IgD-negative memory B cell (primary cell): ENCODE results near the gene XIRP1. TPM values are rescaled to one million over a fixed set of nuclear protein-coding genes. Genes with fewer than 3 reads are reported as not detected.

Experiments used
- polyA plus RNA-seq: library from polyadenylated mRNA; unstranded; fragments of 300-500 nt; fragmentation: Illumina TruSeq; gene quantifications from one replicate; pipeline ENCODE4 v1.2.3, GENCODE V29; 2021

Gene XIRP1
- polyA plus RNA-seq, 1 donor from 2014 or later: not detected

Other genes with a start within 250 kb of the XIRP1 start
- gene SCN11A, start 140.7 kb downstream of the XIRP1 start, polyA plus RNA-seq: not detected
- gene WDR48, start 140.6 kb downstream of the XIRP1 start, polyA plus RNA-seq: 40.5 TPM
- 33.3 TPM for gene GORASP1, start 85.0 kb downstream of the XIRP1 start, polyA plus RNA-seq
- 5.5 TPM for gene TTC21A, start 84.9 kb downstream of the XIRP1 start, polyA plus RNA-seq
- 79.9 TPM for gene CSRNP1, start 39.0 kb downstream of the XIRP1 start, polyA plus RNA-seq
- 10.3 TPM for gene CX3CR1, start 87.4 kb upstream of the XIRP1 start, polyA plus RNA-seq
- gene CCR8, start 137.1 kb upstream of the XIRP1 start, polyA plus RNA-seq: not detected
- gene SLC25A38, start 190.8 kb upstream of the XIRP1 start, polyA plus RNA-seq: 50.7 TPM
- 1,214 TPM for gene RPSA, start 214.1 kb upstream of the XIRP1 start, polyA plus RNA-seq